A172 (cell line): ENCODE data around the gene IGHMBP2. TPM values are rescaled to one million over a fixed set of nuclear protein-coding genes. Genes with fewer than 3 reads are reported as not detected.

ENCODE experiments used
- DNase-seq: peaks from one replicate; pipeline ENCODE4 v3.0.0-alpha.2; 2015; ENCODE audit warnings: low spot score
- total RNA-seq: library from RNA; depleted of rRNA; stranded (reverse); fragments of >200 nt; shearing (Covaris generic); gene quantifications from 2 replicates; pipeline ENCODE4 v1.2.3, GENCODE V29; 2014

The IGHMBP2 gene
- total RNA-seq, 1 experiment from 2014 or later = 5.7 TPM

- DNase-seq = no peak
Observed at GRCh38 chr11:68927280-68928135, 23.8 kb downstream of the IGHMBP2 start.

GRCh38 chr11:68928136-68928880 is 24.6 kb downstream of the IGHMBP2 start:
- DNase-seq = no peak

- no peak for DNase-seq
Observed at GRCh38 chr11:68929135-68929534, 25.4 kb downstream of the IGHMBP2 start.

DNA sequence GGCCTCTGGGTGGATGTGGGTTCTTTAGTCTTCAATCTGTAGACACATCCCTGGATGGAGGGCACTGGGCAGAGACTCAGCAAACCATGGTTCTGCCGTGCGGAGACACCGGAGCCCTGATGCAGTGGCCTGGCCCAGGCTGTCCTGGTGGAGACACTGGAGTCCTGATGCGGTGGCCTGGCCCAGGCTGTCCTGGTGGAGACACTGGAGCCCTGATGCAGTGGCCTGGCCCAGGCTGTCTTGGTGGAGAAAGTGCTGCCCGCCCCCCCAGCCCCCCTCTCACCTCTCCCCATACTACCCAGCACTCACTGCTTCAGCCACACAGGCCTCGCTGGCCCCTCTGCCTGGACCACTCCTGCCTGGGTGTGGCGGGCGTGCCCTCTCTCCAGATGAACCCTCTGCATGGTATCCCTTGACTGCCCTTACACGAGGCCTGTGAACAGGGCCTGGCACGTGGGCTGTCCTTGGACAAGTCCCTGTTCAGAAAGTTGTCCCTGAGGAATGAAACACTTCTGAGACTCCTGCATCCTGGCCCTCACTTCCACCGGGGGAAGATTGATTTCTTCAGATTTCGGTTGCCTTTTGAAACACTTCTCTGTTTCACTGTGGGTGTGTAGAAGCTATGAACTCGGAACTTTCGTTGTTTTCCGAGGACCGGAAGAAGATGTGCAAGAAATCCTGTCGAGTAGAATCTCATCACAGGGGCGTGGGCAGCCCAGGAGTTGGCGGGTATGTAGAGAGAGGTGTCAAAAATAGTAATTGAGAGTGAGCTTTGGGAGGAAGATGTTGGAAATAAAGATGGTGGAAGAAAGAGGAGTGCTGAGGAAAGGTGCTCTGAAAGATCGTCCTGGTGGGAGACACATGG is 26.2 kb downstream of the IGHMBP2 start:
- no peak for DNase-seq

DNA sequence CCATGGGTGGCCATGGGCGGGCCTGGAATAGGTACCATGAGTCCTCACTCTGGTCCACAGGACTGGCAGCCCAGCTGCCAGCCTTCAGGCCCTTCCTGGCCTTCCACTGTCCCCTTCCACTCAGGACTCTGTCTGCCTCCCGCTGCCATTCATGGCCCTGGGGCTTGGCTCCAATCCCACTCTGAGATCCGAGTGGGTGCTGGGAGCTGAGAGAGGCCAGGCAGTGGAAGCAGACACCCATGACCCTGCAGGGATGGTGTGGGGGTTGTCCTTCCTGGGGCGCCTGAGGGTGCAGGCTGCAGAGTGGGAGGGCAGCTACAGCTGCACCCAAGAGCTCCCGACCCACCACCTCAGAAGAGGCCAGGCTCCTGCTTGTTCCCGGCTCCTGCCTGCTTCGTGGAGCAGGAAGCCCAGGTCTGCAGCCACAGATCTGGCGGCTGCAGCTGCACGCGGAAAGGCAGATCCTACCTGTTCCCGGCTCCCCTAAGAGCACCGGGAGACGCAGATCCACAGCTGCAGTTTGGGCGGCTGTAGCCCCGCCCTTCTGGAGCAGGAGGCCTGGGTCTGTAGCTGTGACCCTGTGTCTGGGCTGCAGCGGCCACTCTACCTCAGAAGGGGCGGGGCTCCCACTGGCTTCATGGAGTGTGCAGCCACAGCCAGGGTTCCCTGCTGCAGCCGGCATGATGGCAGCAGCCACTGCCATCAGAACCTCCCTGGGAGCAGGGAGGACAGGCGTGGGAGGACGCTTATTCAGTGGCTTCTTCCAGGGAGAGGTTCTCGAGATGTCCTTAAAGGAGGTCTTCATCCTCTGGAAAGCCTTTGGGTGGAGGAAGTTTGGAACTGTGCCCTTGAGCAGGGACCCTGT is 27.5 kb downstream of the IGHMBP2 start:
- no peak for DNase-seq

- no peak for DNase-seq
Observed at GRCh38 chr11:68931911-68932310, 28.2 kb downstream of the IGHMBP2 start.

DNA sequence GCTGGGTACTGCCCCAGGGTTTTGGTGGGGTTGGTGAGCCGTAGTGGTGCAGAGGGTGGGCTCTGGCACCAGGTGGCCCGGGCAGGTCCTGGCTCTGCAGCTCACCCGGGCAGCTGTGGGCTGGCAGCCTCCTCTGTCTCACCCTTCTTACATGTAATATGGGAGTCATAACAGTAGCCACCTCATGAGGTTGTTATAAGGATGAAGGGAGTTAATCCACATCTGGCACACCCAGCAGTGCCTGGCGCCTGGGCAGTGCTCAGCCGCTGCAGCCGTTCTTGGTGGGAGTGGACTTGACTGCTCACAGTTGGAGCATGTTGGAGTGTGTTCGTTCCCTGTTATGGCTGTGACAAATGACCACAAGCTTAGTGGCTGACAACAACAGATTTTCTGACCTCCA is 28.7 kb downstream of the IGHMBP2 start:
- no peak for DNase-seq

DNA sequence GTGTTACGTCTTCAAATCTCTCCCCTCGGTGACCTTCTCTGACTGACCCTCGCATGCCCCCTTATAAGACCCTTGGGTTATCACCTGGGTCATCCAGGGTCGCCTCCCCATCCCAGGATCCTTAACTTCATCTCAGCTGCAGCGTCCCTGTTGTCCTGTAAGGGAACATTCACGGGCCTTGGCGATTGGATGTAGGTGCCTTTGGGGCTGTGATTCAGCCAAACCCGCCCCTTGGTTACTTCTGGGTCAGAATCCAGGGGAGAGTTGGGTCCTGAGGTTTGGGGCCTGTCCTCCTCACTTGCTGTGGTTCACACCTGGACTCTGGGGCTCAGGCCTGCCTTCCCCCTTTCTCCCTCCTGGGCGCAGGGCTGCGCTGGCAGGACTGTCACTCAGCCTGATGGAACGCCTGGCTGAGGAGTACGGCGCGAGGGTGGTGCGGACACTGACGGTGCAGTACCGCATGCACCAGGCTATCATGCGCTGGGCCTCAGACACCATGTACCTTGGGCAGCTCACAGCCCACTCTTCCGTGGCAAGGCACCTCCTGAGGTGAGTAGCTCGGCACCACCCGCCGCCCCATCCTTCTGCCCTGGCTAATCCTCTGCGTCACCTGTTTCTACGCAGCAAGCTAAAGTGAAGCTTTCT is 29.4 kb downstream of the IGHMBP2 start:
- DNase-seq = no peak

- no peak for DNase-seq
Observed at GRCh38 chr11:68933605-68934320, 30.1 kb downstream of the IGHMBP2 start.

DNA sequence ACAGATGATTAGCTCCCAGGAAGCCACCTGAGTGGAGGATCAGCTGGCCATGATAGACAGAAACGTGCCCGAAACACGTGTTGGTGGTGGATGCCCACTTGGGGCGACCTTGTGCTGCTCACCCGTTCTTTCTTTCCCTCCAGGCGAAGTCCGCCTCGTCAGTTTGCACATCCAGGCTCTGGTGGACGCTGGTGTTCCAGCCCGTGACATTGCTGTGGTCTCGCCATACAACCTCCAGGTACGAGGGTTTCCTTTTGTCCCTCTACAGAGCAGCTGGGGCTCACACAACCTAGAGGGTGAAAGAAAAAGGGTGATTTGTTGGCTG is 30.6 kb downstream of the IGHMBP2 start:
- no peak for DNase-seq

GRCh38 chr11:68934666-68935065 is 31.0 kb downstream of the IGHMBP2 start:
- no peak for DNase-seq

- DNase-seq = no peak
Observed at GRCh38 chr11:68935066-68935465, 31.4 kb downstream of the IGHMBP2 start.

GRCh38 chr11:68935516-68936357 is 32.0 kb downstream of the IGHMBP2 start:
- no peak for DNase-seq

DNA sequence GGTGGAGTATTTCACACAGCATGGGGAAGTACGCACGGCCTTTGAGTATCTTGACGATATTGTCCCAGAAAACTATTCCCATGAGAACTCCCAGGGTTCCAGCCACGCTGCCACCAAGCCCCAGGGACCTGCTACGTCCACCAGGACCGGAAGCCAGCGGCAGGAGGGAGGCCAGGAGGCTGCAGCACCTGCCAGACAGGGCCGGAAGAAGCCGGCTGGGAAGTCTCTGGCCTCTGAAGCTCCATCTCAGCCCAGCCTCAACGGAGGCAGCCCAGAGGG is 32.6 kb downstream of the IGHMBP2 start:
- no peak for DNase-seq

DNA sequence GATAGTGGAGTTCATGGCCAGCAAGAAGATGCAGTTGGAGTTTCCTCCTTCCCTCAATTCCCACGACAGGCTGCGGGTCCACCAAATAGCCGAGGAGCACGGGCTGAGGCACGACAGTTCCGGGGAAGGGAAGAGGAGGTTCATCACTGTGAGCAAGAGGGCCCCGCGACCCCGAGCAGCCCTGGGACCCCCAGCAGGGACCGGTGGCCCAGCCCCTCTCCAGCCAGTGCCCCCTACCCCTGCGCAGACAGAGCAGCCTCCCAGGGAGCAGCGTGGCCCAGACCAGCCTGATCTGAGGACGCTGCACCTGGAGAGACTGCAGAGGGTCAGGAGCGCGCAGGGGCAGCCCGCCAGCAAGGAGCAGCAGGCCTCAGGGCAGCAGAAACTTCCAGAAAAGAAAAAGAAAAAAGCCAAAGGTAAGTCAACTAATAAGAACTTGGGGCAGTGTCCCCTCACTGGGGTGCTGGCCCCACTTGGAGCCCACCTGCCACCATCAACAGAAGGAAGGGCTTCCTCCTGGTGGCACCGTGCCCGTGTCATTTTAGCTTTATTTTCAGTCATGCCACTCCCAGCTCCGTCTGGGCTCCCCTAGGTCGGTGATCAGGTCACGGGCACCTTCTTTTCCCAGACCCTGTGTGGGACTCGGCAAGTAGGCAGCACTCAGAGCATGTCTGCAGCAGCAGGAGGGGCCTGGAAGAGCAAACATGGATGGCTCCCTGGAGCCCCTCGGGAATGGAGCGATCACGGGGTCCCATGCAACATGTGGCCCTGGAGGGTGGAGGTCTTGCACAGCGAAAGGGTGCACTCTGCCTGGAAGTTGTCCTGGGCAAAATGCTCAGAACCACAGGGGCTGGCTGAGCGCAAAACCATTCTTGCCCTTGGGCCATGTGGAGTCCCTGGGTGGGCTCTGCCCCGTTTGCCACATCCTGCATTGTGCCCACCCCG is 33.3 kb downstream of the IGHMBP2 start:
- no peak for DNase-seq

- no peak for DNase-seq
Observed at GRCh38 chr11:68938088-68938487, 34.4 kb downstream of the IGHMBP2 start.

GRCh38 chr11:68938816-68939582 is 35.3 kb downstream of the IGHMBP2 start:
- DNase-seq = no peak
